Stimulated activated CD4-positive, alpha-beta T cell treated with anti-CD3 and anti-CD28 coated beads, TNF-alpha, amount 100 ng/mL, for 24 hours (primary cell): ENCODE data around the gene WNT7B.

Experiments
- DNase-seq, 3 experiments: peaks; one replicate each; pipeline ENCODE4 v3.0.0-alpha.2; 2020; ENCODE audit warnings: low read depth in 3 of 3

WNT7B gene

GRCh38 chr22:45977003-45977411, at the start of gene WNT7B:
WNT7B (minus strand) TSS chr22:45977162; CDS start chr22:45976754, 408 bp downstream.
- peak in 1 of 3 experiments; percentile 17 for DNase-seq

DNA sequence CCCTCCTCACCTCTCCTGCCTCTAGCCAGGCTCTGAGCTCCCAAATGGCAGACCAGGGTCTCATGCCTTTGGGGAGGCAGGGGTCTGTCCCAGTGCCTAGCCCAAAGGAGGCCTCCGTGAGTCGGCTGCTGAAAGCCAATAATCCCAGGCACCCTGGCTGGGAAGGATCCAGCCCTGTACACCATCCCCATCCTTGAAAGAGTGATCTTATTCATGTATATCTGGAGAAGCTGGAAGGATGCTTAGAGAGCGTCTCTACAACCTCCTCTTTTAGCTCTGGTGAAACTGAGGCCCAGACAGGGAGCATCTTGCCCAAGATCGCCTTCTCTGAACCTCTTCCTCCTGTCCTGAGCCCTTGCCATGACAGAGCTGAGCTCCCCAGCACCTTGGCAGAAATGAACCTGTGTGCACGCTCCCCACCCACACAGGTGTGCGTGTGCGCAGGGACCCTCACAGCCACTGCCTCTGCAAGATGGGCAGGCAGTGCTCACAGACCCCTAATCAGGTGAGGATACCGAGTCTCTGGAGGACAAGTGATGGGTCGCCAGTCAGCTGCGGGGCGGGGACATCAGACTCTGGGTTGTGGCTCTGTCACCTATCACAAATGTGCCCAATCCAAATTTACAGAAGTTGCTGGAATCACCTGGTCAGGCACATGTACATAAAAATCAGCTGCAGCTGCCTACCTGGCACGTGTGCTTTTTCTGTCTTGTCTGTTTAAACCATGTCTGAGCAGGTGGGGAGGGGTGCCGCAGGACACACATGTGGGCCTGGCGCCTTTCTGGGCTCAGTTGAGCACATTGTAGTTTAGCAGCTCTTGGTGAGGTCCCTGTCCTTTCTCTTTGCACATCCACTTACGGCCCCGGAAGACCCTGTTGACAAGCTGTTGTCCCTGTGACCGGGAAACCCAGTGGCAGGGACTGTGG, 49.3 kb upstream of the WNT7B start:
- no peak for DNase-seq

DNA sequence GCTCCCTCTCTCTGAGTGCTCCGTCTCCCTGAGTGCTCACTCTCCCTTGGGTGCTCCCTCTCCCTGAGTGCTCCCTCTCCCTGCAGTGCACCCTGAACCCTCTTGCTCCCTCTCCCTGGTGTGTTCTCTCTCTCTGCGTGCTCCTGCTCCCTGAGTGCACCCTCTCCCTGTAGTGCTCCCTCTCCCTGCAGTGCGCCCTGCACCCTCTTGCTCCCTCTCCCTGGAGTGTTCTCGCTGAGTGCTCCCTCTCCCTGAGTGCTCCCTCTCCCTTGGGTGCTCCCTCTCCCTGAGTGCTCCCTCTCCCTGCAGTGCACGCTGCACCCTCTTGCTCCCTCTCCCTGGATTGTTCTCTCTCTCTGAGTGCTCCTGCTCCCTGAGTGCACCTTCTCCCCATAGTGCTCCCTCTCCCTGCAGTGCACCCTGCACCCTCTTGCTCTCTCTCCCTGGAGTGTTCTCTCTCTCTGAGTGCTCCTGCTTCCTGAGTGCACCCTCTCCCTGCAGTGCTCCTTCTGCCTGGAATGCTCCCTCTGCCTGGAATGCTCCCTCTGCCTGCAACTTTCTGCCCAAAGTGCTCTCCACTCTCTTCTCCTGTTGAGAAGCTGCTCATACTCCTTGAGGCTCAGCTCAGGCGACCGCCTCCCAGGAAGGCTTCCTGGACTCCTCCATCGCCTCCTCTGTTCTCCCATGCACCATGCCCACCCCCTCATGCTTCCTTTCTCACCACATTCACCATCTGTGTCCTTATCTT, 48.4 kb upstream of the WNT7B start:
- no peak for DNase-seq

DNA sequence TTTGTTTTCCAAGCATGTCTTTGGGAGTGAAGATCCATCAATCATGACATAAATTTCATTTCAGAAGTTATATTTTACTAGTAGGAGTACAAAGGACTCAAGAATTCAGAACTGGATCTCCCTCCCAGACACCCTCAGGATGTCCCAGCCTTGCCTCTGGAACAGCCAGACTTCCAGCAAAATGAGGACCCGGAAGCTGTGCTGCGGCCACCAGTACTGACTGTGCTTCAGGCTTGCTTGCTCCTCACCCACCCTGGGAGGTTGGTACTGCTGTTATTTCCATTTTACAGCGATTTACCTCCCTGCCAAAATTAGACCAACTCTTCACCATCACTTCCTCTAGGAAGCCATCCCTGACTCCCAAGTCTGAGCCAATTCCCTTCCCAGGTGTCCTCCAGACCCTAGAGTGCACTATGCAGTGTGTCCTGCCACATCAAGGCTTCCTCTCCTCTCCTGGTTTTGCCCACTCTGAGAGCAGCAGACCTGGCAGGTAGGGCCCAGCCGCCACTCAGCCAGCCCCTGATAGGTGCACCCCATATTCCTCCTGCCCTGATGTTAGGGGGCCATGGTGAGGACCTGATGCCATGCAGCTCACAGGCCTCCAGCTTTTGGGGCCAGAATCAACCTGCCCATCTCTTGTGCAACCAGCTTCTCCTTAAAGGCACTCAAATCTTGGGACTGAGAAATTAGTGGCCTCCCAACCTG, 47.3 kb upstream of the WNT7B start:
- DNase-seq = no peak

GRCh38 chr22:46023558-46023981, 46.6 kb upstream of the WNT7B start:
- DNase-seq = no peak

- DNase-seq = no peak
Observed at GRCh38 chr22:46022881-46023512, 46.0 kb upstream of the WNT7B start.

DNA sequence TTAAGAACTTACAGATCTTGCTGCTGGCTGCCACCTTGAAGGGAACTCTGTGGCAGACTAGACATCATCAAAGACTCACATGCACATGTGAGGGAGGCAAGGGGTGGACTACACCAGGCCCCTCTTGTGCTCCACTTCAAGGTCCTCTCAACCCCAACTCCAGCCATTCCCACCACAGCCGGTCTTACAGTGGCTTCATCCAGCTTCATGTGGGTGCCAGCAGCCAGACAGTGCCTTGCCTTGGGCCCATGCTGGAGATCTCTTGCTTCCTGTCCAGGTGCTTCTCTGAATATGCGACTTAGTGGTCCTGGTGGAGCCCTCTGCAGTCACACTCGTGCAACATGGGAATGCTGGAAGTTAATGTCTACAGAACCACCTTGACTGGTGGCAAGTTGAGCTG, 44.6 kb upstream of the WNT7B start:
- DNase-seq = no peak

- DNase-seq = no peak
Observed at GRCh38 chr22:46019351-46019750, 42.4 kb upstream of the WNT7B start.

DNA sequence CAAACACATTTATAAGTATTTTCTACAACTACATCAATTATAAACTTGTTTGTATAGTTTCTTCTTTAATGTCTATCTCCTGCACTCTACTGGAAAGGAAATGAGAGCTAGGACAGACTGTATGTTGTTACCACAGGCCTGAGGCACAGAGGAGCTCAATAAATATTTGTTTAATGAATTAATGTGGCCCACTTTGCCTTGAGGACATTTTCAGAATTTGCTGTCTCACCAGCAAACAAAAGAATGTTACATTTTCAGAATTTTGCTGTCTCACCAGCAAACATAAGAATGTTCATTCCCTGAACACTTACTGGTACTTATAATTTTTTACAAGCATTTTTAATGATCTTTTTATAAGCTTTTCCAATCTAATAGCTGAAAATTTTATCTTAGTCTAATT, 41.9 kb upstream of the WNT7B start:
- no peak for DNase-seq

GRCh38 chr22:46017166-46017565, 40.2 kb upstream of the WNT7B start:
- DNase-seq = no peak

- DNase-seq = peak; percentile 79 to 93 (median 89)
Observed at GRCh38 chr22:46013460-46014416, 36.8 kb upstream of the WNT7B start.

GRCh38 chr22:46012881-46013281, 35.9 kb upstream of the WNT7B start:
- no peak for DNase-seq

DNA sequence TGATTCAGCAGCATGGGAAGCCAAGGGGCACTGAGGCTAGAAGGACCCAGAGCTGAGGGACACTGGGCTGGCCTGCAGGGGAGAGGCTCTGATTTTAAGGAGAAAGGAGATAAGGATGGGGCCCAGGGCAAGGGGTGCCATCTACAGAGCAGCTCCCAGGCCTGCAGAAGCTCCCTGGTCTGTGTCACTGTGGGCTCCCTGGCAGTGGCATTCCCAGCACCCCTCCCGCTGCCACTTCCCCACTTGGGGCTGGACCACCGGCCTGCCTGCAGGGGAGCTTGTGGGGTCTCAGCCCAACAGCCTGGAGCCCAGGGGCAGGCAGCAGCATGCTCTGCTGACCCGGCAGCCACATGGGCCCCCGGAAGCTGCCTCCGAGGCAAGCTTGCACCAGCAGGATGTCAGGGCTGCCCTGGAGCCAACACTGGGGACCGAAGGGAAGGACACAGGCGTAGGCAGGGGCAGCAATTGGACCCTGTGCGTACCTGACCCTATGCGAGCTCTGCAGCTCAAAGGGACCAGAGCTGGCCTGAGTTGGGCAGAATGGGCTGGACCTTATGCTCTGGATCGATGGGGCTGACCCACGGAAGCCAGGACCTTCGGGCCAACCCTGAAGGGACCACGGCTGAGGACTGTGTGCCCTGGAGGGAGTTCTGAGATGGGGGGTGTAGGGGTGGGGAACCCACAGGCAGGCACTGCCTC, 35.4 kb upstream of the WNT7B start:
- DNase-seq = no peak

DNA sequence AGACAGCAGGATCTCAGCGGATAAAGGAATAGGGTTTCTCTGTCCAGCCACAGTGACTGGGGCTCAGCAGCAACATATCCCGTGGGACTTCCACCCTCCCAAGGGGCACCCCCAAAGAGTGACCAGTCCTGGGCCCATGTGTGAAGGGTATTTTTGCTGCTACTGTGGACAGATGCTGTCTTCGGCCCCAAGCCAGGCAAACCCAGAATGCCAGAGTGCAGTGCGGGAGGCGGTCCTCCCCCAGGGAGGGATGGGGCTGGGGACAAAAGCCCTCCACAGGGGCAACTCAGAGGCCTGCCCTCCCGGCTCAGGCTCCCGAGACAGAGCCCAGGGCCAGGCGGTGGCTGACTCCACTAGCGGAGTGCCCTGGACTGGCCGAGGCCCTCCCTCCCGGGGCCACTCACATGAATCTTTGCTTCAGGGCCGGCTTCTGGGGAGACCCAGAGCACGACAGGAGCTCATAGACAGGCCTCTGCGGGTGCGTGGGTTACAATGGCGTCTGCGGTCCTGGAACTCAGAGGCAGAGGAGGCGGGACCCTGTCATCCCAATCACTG, 34.7 kb upstream of the WNT7B start:
- no peak for DNase-seq

DNA sequence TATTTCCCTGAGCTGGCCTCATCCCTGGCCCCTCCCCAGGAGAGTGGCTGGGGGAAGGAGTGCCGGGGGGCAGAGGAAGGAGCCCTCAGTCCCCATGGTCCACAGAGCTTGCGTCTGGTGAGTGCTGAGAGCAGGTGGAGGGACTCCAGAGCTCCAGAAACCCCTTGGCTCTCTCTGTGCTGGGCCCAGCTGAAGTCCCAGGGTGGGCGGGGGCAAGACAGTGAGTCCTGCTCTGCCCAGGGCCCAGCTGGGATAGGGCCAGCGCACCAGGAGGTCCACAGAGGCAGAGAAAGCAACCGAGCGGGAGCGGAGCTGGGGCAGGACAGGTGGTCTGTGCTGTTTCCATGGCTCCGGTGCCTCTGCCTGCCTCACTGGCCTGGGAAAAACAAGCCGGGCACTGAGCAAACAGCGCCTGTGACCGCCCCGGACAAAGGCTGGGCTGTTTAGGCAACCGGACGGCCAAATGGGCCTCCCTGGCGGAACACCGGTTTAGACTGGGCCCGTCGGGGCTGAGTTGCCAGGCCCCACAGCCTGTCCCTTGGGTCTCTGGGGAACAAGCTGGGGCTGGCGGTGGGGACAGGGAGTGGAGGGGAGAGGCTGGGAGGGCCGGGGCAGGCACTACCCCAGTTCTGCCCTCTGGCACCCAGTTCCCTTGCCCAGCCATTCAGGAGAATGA, 34.1 kb upstream of the WNT7B start:
- DNase-seq = no peak

DNA sequence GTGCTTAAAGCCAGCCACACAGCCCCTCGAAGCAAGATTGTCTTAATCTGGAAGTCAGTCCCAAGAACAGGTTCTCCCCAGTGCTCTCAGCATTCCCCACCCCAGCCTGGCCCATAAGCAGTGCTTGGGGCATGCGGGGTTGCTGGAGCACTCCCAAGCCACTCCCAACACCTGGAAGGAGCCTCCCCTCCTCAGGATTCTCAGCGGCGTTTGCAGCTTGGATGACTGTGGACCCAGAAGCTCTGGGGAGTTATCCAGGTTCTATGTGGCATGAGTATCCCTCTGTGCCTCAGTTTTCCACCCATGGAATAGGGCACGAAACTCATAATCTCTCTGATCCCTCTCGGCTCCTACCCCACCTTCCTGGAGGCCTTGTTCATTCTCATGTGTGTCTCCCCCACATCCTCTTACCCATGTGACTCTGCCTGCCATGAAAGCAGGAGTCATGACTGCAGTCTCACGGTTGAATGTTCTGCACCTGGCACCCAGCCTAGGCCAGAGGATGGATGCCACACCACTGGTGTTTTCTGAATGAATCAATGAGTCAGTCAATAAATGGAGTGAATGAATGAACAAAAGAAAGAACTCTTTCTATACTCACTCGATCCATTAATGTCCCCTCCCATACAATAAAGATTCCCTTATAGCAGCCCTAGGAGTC, 33.4 kb upstream of the WNT7B start:
- no peak for DNase-seq

DNA sequence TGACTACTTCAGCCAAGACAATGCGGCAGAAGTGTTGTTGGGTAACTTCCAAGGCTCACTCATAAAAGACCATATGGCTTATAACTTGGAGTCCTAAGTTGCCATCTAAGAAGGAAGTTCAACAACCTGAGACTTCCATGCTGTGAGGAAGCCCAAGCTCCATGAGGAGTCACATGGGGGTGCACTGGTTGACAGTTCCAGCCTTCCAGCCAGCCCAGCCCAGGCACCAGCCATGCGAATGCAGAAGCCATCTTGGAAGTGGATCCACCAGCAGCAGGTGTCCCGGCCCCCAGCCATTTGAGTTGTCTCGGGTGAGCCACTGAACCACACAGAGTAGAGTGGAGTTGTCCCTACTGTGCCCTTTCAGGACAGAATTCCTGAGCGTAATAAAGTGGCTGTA, 32.8 kb upstream of the WNT7B start:
- DNase-seq = no peak

DNA sequence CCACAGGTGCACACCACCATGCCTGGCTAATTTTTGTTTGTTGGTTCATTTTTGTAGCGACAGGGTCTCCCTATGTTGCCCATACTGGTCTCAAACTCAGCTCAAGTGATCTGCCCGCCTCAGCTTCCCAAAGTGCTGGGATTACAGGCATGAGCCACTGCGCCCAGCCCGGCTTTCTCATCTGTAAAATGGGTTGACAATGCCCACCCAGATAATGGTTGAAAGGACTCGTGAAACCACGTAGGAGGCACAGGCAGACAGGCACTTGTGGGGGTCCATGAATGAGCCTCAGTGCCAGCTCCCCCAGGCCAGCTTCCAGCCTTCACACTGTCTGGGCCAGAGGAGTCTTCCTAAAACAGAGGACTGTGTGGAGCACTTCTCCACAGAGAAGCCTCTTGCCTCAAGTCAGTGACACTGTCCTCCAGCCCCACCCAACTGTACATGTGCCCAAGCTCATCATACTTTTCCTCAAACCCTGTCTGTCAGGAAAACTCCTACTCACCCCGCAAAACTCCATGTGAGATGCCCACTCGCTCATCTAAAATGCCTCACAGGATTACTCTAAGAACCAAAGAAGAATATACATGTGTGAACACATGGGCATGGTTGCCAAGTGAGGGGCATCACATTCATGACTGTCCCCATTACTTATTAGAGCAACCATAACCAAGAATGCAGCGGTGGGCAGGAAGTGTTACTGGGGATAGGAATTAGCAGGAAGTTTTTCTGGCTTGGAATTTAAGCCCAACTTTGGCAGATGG, 32.1 kb upstream of the WNT7B start:
- no peak for DNase-seq
